Hindlimb muscle (tissue), 1 donor: ENCODE data around the gene PLEKHS1. TPM values are rescaled to one million over a fixed set of nuclear protein-coding genes. Genes with fewer than 3 reads are reported as not detected.
A peak's percentile ranks its signal among the peaks of the same experiment; 100 is the strongest.

Source experiments
- DNase-seq: peaks from one replicate; pipeline ENCODE4 v3.0.0-alpha.2; 2013
- polyA plus RNA-seq: library from polyadenylated mRNA; unstranded; fragments of 120-200 nt; gene quantifications from one replicate; pipeline ENCODE4 v1.2.1, GENCODE V29; 2013; ENCODE audit not compliant: insufficient read length

Gene PLEKHS1
- polyA plus RNA-seq = 0.10 TPM

GRCh38 chr10:113751181-113751732, at the start of gene PLEKHS1:
Gene PLEKHS1, plus strand, starts transcription at chr10:113751682. Its CDS starts 3,596 bp downstream, at chr10:113755278.
- DNase-seq = no peak

GRCh38 chr10:113704637-113705343, 46.7 kb upstream of the PLEKHS1 start:
- DNase-seq = peak; percentile 26

GRCh38 chr10:113705344-113705652, 46.2 kb upstream of the PLEKHS1 start:
- DNase-seq = no peak

GRCh38 chr10:113706623-113707022, 44.9 kb upstream of the PLEKHS1 start:
- no peak for DNase-seq

GRCh38 chr10:113708640-113709039, 42.8 kb upstream of the PLEKHS1 start:
- DNase-seq = no peak

- no peak for DNase-seq
Measured at GRCh38 chr10:113709221-113709838, 42.2 kb upstream of the PLEKHS1 start.

- DNase-seq = no peak
Measured at GRCh38 chr10:113711142-113711541, 40.3 kb upstream of the PLEKHS1 start.

GRCh38 chr10:113712024-113712423, 39.5 kb upstream of the PLEKHS1 start:
- DNase-seq = no peak

- no peak for DNase-seq
Measured at GRCh38 chr10:113712755-113713639, 38.5 kb upstream of the PLEKHS1 start.

- no peak for DNase-seq
Measured at GRCh38 chr10:113713640-113713982, 37.9 kb upstream of the PLEKHS1 start.

- DNase-seq = no peak
Measured at GRCh38 chr10:113716109-113716910, 35.2 kb upstream of the PLEKHS1 start.

GRCh38 chr10:113718969-113719822, 32.3 kb upstream of the PLEKHS1 start:
- no peak for DNase-seq

GRCh38 chr10:113720386-113720785, 31.1 kb upstream of the PLEKHS1 start:
- no peak for DNase-seq

- DNase-seq = no peak
Measured at GRCh38 chr10:113732160-113732881, 19.2 kb upstream of the PLEKHS1 start.

- no peak for DNase-seq
Measured at GRCh38 chr10:113732966-113733365, 18.5 kb upstream of the PLEKHS1 start.

- DNase-seq = no peak
Measured at GRCh38 chr10:113733635-113734034, 17.8 kb upstream of the PLEKHS1 start.

- no peak for DNase-seq
Measured at GRCh38 chr10:113735913-113736312, 15.6 kb upstream of the PLEKHS1 start.

- DNase-seq = no peak
Measured at GRCh38 chr10:113736576-113736975, 14.9 kb upstream of the PLEKHS1 start.

- no peak for DNase-seq
Measured at GRCh38 chr10:113739031-113739430, 12.5 kb upstream of the PLEKHS1 start.

GRCh38 chr10:113739577-113739976, 11.9 kb upstream of the PLEKHS1 start:
- DNase-seq = no peak

GRCh38 chr10:113740850-113741249, 10.6 kb upstream of the PLEKHS1 start:
- DNase-seq = no peak
